K562 treated with DMSO at 1 percent for 12 hours (cell line): Measurements from ENCODE around the gene ZNF789. TPM values are rescaled to one million over a fixed set of nuclear protein-coding genes. Genes with fewer than 3 reads are reported as not detected.

Experiments used
- total RNA-seq: library from RNA; unstranded; fragments of 300-600 nt; gene quantifications from 2 replicates; pipeline ENCODE4 v1.2.3, GENCODE V29; 2022; ENCODE audit not compliant: insufficient read depth

The ZNF789 gene
- total RNA-seq: 7.2 and 22.3 TPM in 2 replicates

GRCh38 chr7:99472561-99473314, at the start of gene ZNF789:
Gene ZNF789 (plus strand): TSS chr7:99472890. CDS start chr7:99476457, 3,567 bp downstream.

DNA sequence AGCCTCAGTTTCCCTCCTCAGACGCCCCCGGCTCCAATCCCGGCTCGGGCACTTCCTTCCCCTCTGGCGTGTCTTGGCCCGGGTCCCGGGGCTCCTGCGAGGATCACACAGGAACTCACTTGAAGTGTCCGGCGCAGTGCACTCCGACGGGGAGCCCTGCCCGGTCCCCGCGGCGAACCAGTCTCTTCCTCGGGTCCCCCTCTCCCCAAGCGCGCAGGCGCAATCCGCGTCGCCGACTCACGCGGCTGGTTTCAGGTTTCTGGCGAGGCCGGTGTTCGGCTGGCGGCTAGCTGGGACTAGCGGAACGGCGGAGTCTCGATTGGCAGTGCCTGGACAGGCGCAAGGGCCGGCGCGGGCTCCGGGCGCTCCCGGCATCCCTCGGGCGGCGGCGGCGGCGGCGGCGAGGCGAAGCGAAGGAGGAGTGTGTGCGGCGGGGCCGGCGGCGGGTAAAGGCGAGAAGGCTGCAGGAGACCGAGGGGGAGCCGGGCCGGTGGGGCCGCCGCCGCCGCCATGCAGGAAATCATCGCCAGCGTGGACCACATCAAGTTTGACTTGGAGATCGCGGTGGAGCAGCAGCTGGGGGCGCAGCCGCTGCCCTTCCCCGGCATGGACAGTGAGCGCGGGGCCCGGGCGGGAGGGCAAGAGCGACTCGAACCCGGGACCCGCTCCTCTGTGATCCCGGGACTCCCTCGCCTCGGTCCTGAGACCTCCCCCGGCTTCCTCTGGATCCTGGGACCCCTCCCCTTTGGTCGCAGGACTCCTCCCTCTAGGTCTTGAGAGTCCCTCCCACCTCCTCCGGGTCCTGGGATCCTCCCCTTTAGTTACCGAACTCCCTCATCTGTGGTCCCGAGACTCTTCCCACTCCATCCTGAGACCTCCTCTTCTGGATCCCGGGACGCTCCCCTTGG, 33.9 kb upstream of the ZNF789 start, which contains the start of the genes CPSF4 and PTCD1:
Gene CPSF4, plus strand, starts transcription at position 371 of the 908 bp plus-strand sequence. Its CDS starts 140 bp downstream, at position 511.
Gene PTCD1, minus strand, starts transcription at position 226 of the 908 bp plus-strand sequence. CDS start 3,556 bp downstream, outside the sequence.

GRCh38 chr7:99499721-99500636, 27.3 kb downstream of the ZNF789 start, which contains the start of gene ZNF394:
Gene ZNF394 (minus strand): TSS chr7:99500281. CDS start chr7:99500093, 188 bp downstream.

GRCh38 chr7:99504603-99505323, 32.1 kb downstream of the ZNF789 start, which contains the start of gene ZKSCAN5:
Gene ZKSCAN5 (plus strand): TSS chr7:99504662. CDS start chr7:99506045, 1,383 bp downstream.

Other genes starting within 250 kb of the ZNF789 start
- not detected in 2 replicates for gene MYH16, start 200.1 kb upstream of the ZNF789 start, total RNA-seq
- 116 and 161 TPM in 2 replicates for gene ARPC1A, start 147.0 kb upstream of the ZNF789 start, total RNA-seq
- gene ARPC1B, start 98.2 kb upstream of the ZNF789 start, total RNA-seq: 633 and 716 TPM in 2 replicates
- gene PDAP1, start 64.3 kb upstream of the ZNF789 start, total RNA-seq: 114 and 162 TPM in 2 replicates
- 267 and 275 TPM in 2 replicates for gene BUD31, start 63.9 kb upstream of the ZNF789 start, total RNA-seq
- gene PTCD1, start 34.1 kb upstream of the ZNF789 start, total RNA-seq: 8.7 and 11.1 TPM in 2 replicates
- gene CPSF4, start 33.9 kb upstream of the ZNF789 start, total RNA-seq: 71.2 and 94.9 TPM in 2 replicates
- gene ATP5MF, start 6.7 kb upstream of the ZNF789 start, total RNA-seq: 1,063 and 1,126 TPM in 2 replicates
- gene ZNF394, start 27.4 kb downstream of the ZNF789 start, total RNA-seq: 18.0 and 28.2 TPM in 2 replicates
- gene ZKSCAN5, start 31.8 kb downstream of the ZNF789 start, total RNA-seq: 6.2 and 15.0 TPM in 2 replicates
- gene FAM200A, start 79.2 kb downstream of the ZNF789 start, total RNA-seq: 3.5 and 11.1 TPM in 2 replicates
- gene ZNF655, start 85.8 kb downstream of the ZNF789 start, total RNA-seq: 37.2 and 85.5 TPM in 2 replicates
- gene TMEM225B, start 125.4 kb downstream of the ZNF789 start, total RNA-seq: not detected in 2 replicates
- gene ZSCAN25, start 144.1 kb downstream of the ZNF789 start, total RNA-seq: 6.8 and 12.2 TPM in 2 replicates
- gene CYP3A5, start 207.1 kb downstream of the ZNF789 start, total RNA-seq: 3.2 and 11.1 TPM in 2 replicates